Loucy (cell line): ENCODE measurements around the gene KRT1.

Experiments used
- H2AFZ ChIP-seq: fragments of 200-600 bp; sonication (generic); 2 replicates; pipeline ENCODE4 v1.6.0; 2016; ENCODE audit warnings: antibody characterized with exemption, mild to moderate bottlenecking, low read length, moderate library complexity
- H3F3A ChIP-seq: fragments of 200-600 bp; 2 replicates; pipeline ENCODE4 v1.6.0; 2016; ENCODE audit warnings: antibody characterized with exemption, low read depth, mild to moderate bottlenecking
- H3K27me3 ChIP-seq: fragments of 200-600 bp; sonication (generic); 2 replicates; pipeline ENCODE4 v1.6.1; 2014; ENCODE audit warnings: low read length, mild to moderate bottlenecking; ENCODE audit not compliant: insufficient read depth, poor library complexity, severe bottlenecking
- H3K36me3 ChIP-seq: fragments of 200-600 bp; sonication (generic); 2 replicates; pipeline ENCODE4 v1.6.1; 2016; ENCODE audit warnings: low read length; ENCODE audit not compliant: insufficient read depth
- H3K4me1 ChIP-seq: fragments of 200-600 bp; sonication (generic); 2 replicates; pipeline ENCODE4 v1.5.1; 2014; ENCODE audit warnings: low read length, mild to moderate bottlenecking; ENCODE audit not compliant: insufficient read depth, poor library complexity, severe bottlenecking
- H3K4me2 ChIP-seq: fragments of 200-600 bp; sonication (generic); 2 replicates; pipeline ENCODE4 v1.6.0; 2014; ENCODE audit warnings: antibody characterized with exemption, low read length, low read depth, mild to moderate bottlenecking; ENCODE audit not compliant: poor library complexity, severe bottlenecking
- H3K4me3 ChIP-seq: fragments of 200-600 bp; sonication (generic); 2 replicates; pipeline ENCODE4 v1.5.1; 2014; ENCODE audit warnings: low read length, mild to moderate bottlenecking, mixed read lengths; ENCODE audit not compliant: poor library complexity, severe bottlenecking
- H3K79me2 ChIP-seq: fragments of 200-600 bp; sonication (generic); 2 replicates; pipeline ENCODE4 v1.6.1; 2014; ENCODE audit warnings: low read length; ENCODE audit not compliant: insufficient read depth
- H3K9ac ChIP-seq: fragments of 200-600 bp; sonication (generic); 2 replicates; pipeline ENCODE4 v1.6.0; 2014; ENCODE audit warnings: mild to moderate bottlenecking, low read depth, low read length, moderate library complexity; ENCODE audit not compliant: poor library complexity, severe bottlenecking
- H3K9me2 ChIP-seq: fragments of 200-600 bp; sonication (generic); replicated peaks from 2 replicates; pipeline ENCODE4 v1.6.1; 2016; ENCODE audit warnings: low read depth, low read length, mixed read lengths
- H3K9me3 ChIP-seq: fragments of 200-600 bp; sonication (generic); 2 replicates; pipeline ENCODE4 v1.6.1; 2014; ENCODE audit warnings: mild to moderate bottlenecking, antibody characterized with exemption, low read length, low read depth; ENCODE audit not compliant: insufficient read depth
- H4K20me1 ChIP-seq: fragments of 200-600 bp; sonication (generic); 2 replicates; pipeline ENCODE4 v1.6.0; 2014; ENCODE audit warnings: antibody characterized with exemption, low read length, mild to moderate bottlenecking; ENCODE audit not compliant: insufficient read depth, poor library complexity, severe bottlenecking
- CTCF ChIP-seq: fragments of 200-600 bp; sonication (generic); conservative IDR thresholded peaks from 2 replicates; pipeline ENCODE4 v1.5.1; 2014; ENCODE audit warnings: mild to moderate bottlenecking, antibody characterized with exemption, low read length
- EZH2phosphoT487 ChIP-seq: fragments of 200-600 bp; IDR thresholded peaks from 2 replicates; pipeline ENCODE4 v1.6.1; 2018; ENCODE audit warnings: antibody characterized with exemption, mild to moderate bottlenecking, moderate library complexity, borderline replicate concordance

The KRT1 gene

GRCh38 chr12:52645982-52646381 lies 34.2 kb downstream of the KRT1 start:
- Histone ChIP-seq H3K4me2 (peak overlapping the region; percentile 48), H3K9me2 (no peaks in the 10 kb centered on the region)

GRCh38 chr12:52645120-52645761 lies 35.0 kb downstream of the KRT1 start:
- Histone ChIP-seq H3K79me2 (no peaks in the 10 kb centered on the region), H3K27me3 (no peaks in the 10 kb centered on the region), H3K4me1 (peaks cover 42% of the 10 kb centered on the region), H3K9me2 (no peaks in the 10 kb centered on the region), H3K9me3 (no peaks in the 10 kb centered on the region), H3K4me3 (peak overlapping the region; percentile 13), H2AFZ (peak overlapping the region; percentile 78), H3K36me3 (no peaks in the 10 kb centered on the region), H3K9ac (peak overlapping the region; percentile 53), H3F3A (no peaks in the 10 kb centered on the region), H3K4me2 (peak overlapping the region; percentile 48), H4K20me1 (no peaks in the 10 kb centered on the region)
- TF ChIP-seq CTCF (no peak), EZH2phosphoT487 (no peak)

More at GRCh38 chr12:52645982-52646381, 34.2 kb downstream of the KRT1 start:
- peaks cover 42% of the 10 kb centered on the region for H3K4me1 ChIP-seq
- no peaks in the 10 kb centered on the region for H3K79me2 ChIP-seq
- peak overlapping the region; percentile 13 for H3K4me3 ChIP-seq
- H3K27me3 ChIP-seq, result no peaks in the 10 kb centered on the region
- H3K36me3 ChIP-seq, result no peaks in the 10 kb centered on the region
- peak overlapping the region; percentile 78 for H2AFZ ChIP-seq
- TF ChIP-seq EZH2phosphoT487, result no peak
- TF ChIP-seq CTCF, result no peak
- H3K9ac ChIP-seq, result peak overlapping the region; percentile 53
- H3F3A ChIP-seq, result no peaks in the 10 kb centered on the region
- H4K20me1 ChIP-seq, result no peaks in the 10 kb centered on the region
- H3K9me3 ChIP-seq, result no peaks in the 10 kb centered on the region

GRCh38 chr12:52644078-52644415 lies 36.2 kb downstream of the KRT1 start:
- Histone ChIP-seq H3K27me3 (no peaks in the 10 kb centered on the region), H3K4me2 (no peak overlapping the region), H2AFZ (no peak overlapping the region), H3K9me2 (no peaks in the 10 kb centered on the region), H4K20me1 (no peaks in the 10 kb centered on the region), H3K9me3 (no peaks in the 10 kb centered on the region), H3K79me2 (no peaks in the 10 kb centered on the region), H3F3A (no peaks in the 10 kb centered on the region), H3K9ac (no peak overlapping the region), H3K4me3 (no peak overlapping the region), H3K4me1 (peaks cover 36% of the 10 kb centered on the region), H3K36me3 (no peaks in the 10 kb centered on the region)
- TF ChIP-seq EZH2phosphoT487 (no peak), CTCF (no peak)
